SU-DHL-6 (cell line): ENCODE data around the gene ZNF592.

Experiments
- H2AFZ ChIP-seq: fragments of 200-600 bp; sonication (generic); 2 replicates; pipeline ENCODE4 v1.6.1; 2014; ENCODE audit warnings: low read depth, mild to moderate bottlenecking, moderate library complexity, mixed read lengths, antibody characterized with exemption, low read length; ENCODE audit not compliant: severe bottlenecking
- H3F3A ChIP-seq: fragments of 200-600 bp; shearing (Covaris generic); 2 replicates; pipeline ENCODE4 v1.6.0; 2016; ENCODE audit warnings: antibody characterized with exemption, mild to moderate bottlenecking; ENCODE audit not compliant: insufficient read depth
- H3K27ac ChIP-seq: fragments of 200-600 bp; sonication (generic); 2 replicates; pipeline ENCODE4 v1.5.1; 2016; ENCODE audit warnings: low read depth, mild to moderate bottlenecking, low read length, moderate library complexity, mixed read lengths
- H3K27me3 ChIP-seq: fragments of 200-600 bp; sonication (generic), shearing (Covaris generic); 2 replicates; pipeline ENCODE4 v1.6.0; 2014; ENCODE audit warnings: mild to moderate bottlenecking, low read length
- H3K36me3 ChIP-seq: fragments of 200-600 bp; sonication (generic); 2 replicates; pipeline ENCODE4 v1.6.1; 2014; ENCODE audit warnings: mild to moderate bottlenecking, low read length, mixed read lengths
- H3K4me2 ChIP-seq: fragments of 300-600, 200-600 bp; shearing (Covaris generic), sonication (generic); 2 replicates; pipeline ENCODE4 v1.6.0; 2014; ENCODE audit warnings: low read length, low read depth, mild to moderate bottlenecking; ENCODE audit not compliant: poor library complexity, severe bottlenecking
- H3K4me3 ChIP-seq: fragments of 200-600 bp; sonication (generic); 2 replicates; pipeline ENCODE4 v1.5.1; 2014; ENCODE audit warnings: antibody characterized with exemption, low read length, mild to moderate bottlenecking, mixed read lengths; ENCODE audit not compliant: insufficient read depth, poor library complexity, severe bottlenecking
- H3K79me2 ChIP-seq: fragments of 200-600 bp; sonication (generic); 2 replicates; pipeline ENCODE4 v1.6.1; 2014; ENCODE audit warnings: mild to moderate bottlenecking, low read length, moderate library complexity; ENCODE audit not compliant: insufficient read depth
- H3K9ac ChIP-seq: fragments of 200-600 bp; sonication (generic); 2 replicates; pipeline ENCODE4 v1.7.0; 2014; ENCODE audit warnings: mild to moderate bottlenecking, low read length
- H3K9me2 ChIP-seq: fragments of 200-600 bp; sonication (generic); replicated peaks from 2 replicates; pipeline ENCODE4 v1.6.1; 2014; ENCODE audit warnings: low read length; ENCODE audit not compliant: insufficient read depth
- H3K9me3 ChIP-seq: fragments of 200-600 bp; sonication (generic); 2 replicates; pipeline ENCODE4 v1.6.1; 2014; ENCODE audit warnings: low read length, mixed read lengths; ENCODE audit not compliant: insufficient read depth
- H4K20me1 ChIP-seq: fragments of 200-600 bp; sonication (generic); 2 replicates; pipeline ENCODE4 v1.6.1; 2014; ENCODE audit warnings: low read depth, mild to moderate bottlenecking, antibody characterized with exemption, low read length, moderate library complexity, mixed read lengths
- EZH2phosphoT487 ChIP-seq: fragments of 200-600 bp; sonication (generic), shearing (Covaris generic); conservative IDR thresholded peaks from 2 replicates; pipeline ENCODE4 v1.6.1; 2018; ENCODE audit warnings: mild to moderate bottlenecking, antibody characterized with exemption, low read length, moderate library complexity, mixed read lengths
- TF ChIP-seq, protein P1 (sequence below): fragments of 200-600 bp; sonication (generic); IDR thresholded peaks from one replicate; pipeline ENCODE4 v1.5.1; 2017; ENCODE audit warnings: antibody characterized with exemption, mild to moderate bottlenecking, low read length, moderate library complexity; ENCODE audit not compliant: insufficient read depth, poor library complexity, severe bottlenecking

The ZNF592 gene

DNA sequence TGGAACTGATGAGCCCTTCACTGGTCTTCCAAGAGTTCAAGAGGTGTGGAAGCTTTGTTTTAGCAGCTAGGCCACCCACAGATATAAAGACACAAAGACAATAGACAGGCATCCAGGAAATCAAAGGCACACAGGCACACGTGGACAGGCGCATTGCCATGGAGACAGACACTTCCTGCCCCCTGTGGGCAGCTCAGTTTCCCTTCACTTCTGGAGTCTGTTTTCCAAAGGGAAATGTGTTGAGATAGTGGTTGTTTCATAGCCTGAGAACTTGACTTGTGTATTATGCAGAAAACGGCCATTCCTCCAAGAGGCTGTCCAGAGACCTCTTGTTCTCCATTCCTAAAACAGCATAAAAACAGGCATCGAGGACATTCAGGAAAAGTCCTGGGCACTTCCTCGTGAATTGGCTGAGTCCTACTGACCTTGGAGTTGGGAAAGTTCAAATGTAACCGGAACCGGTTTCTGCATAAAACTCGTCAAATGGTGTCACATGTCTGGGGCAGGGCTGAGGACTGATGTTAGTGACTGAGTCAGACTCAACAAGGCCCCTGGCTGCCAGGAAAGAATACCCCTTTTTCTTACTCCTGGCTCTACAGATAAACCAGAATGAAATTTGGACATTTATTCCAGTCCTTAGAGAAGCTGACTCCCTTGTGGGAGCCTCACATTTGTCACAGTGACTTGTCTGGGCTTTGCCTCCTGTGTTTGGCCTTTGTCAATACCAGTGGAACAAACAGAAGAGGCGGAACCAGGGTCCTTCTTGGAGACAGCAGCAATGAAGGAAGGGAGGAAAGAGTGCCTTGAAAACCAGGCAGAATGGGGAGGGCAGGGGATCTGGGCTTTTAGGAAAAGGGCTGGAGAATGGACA, 70.1 kb downstream of the ZNF592 start:
- Histone ChIP-seq H3K4me2 (no peak overlapping the region), H3K4me3 (no peak overlapping the region), H3K79me2 (no peaks in the 10 kb centered on the region)

DNA sequence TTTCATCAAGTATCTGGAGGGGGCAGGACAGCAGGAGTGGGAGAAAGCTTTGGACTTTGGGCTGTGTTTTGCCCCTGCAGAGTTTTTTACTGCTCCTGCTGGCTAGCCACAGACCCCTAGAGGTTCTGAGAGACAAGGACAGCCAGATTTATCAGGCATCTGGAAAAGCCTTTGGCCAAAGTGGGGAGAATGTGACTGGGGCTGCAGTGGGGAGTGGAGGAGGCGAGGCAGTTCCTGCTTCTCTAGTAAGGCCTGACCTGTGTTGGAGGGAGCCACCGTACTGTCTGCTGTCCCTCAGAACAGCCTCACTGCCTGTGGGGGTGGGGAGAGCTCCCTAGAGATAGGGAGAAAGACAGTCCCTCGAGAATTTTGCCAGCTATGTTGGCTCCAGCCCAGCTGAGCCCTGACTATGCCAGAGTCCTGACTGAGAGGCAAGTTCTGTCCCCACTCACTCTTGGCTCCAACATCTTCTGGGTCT, 70.9 kb downstream of the ZNF592 start:
- H3F3A ChIP-seq: no peaks in the 10 kb centered on the region
- no peak overlapping the region for H3K27ac ChIP-seq
- no peak overlapping the region for H3K9ac ChIP-seq
- H4K20me1 ChIP-seq: no peaks in the 10 kb centered on the region
- H3K4me3 ChIP-seq: no peak overlapping the region
- no peaks in the 10 kb centered on the region for H3K36me3 ChIP-seq
- no peaks in the 10 kb centered on the region for H3K79me2 ChIP-seq
- H3K9me3 ChIP-seq: no peaks in the 10 kb centered on the region
- H3K27me3 ChIP-seq: no peaks in the 10 kb centered on the region
- no peak overlapping the region for H3K4me2 ChIP-seq
- no peak overlapping the region for H2AFZ ChIP-seq
- no peaks in the 10 kb centered on the region for H3K9me2 ChIP-seq
- TF ChIP-seq EZH2phosphoT487: no peak

More for the DNA sequence above, 70.1 kb downstream of the ZNF592 start:
- Histone ChIP-seq H3K27me3 (no peaks in the 10 kb centered on the region), H3F3A (no peaks in the 10 kb centered on the region), H2AFZ (no peak overlapping the region), H3K9ac (no peak overlapping the region), H4K20me1 (no peaks in the 10 kb centered on the region), H3K27ac (no peak overlapping the region), H3K36me3 (no peaks in the 10 kb centered on the region), H3K9me2 (no peaks in the 10 kb centered on the region), H3K9me3 (no peaks in the 10 kb centered on the region)
- no peak for TF ChIP-seq EZH2phosphoT487
- TF ChIP-seq, protein P1, sequence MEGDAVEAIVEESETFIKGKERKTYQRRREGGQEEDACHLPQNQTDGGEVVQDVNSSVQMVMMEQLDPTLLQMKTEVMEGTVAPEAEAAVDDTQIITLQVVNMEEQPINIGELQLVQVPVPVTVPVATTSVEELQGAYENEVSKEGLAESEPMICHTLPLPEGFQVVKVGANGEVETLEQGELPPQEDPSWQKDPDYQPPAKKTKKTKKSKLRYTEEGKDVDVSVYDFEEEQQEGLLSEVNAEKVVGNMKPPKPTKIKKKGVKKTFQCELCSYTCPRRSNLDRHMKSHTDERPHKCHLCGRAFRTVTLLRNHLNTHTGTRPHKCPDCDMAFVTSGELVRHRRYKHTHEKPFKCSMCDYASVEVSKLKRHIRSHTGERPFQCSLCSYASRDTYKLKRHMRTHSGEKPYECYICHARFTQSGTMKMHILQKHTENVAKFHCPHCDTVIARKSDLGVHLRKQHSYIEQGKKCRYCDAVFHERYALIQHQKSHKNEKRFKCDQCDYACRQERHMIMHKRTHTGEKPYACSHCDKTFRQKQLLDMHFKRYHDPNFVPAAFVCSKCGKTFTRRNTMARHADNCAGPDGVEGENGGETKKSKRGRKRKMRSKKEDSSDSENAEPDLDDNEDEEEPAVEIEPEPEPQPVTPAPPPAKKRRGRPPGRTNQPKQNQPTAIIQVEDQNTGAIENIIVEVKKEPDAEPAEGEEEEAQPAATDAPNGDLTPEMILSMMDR: no peak

DNA sequence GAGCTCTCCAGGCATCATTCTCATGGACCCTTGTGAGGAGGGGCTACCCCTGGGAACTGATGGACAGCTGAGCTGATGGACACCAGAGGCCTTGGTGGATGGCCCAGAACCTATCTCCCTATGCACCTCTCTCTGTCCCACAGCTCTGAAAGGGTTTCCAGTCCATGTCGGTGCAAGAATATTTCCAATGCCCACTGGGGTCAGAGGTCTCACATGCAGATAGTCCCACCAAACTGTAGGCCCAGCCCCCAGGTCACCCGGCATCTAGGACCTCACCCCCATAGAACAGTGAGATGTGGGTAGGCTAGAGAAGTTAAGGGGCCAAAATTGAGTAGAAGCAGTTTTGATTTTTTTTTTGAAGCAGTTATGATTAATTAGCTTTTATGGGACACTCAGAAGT, 71.4 kb downstream of the ZNF592 start:
- no peak for TF ChIP-seq EZH2phosphoT487
- TF ChIP-seq, protein P1: no peak
- H3K36me3 ChIP-seq: no peaks in the 10 kb centered on the region
- H3K27ac ChIP-seq: no peak overlapping the region
- H3K4me2 ChIP-seq: no peak overlapping the region
- H3K9ac ChIP-seq: no peak overlapping the region
- no peaks in the 10 kb centered on the region for H3K27me3 ChIP-seq
- H3K4me3 ChIP-seq: no peak overlapping the region
- H2AFZ ChIP-seq: no peak overlapping the region
- no peaks in the 10 kb centered on the region for H4K20me1 ChIP-seq
- no peaks in the 10 kb centered on the region for H3K79me2 ChIP-seq
- no peaks in the 10 kb centered on the region for H3F3A ChIP-seq
- H3K9me3 ChIP-seq: no peaks in the 10 kb centered on the region
- no peaks in the 10 kb centered on the region for H3K9me2 ChIP-seq

DNA sequence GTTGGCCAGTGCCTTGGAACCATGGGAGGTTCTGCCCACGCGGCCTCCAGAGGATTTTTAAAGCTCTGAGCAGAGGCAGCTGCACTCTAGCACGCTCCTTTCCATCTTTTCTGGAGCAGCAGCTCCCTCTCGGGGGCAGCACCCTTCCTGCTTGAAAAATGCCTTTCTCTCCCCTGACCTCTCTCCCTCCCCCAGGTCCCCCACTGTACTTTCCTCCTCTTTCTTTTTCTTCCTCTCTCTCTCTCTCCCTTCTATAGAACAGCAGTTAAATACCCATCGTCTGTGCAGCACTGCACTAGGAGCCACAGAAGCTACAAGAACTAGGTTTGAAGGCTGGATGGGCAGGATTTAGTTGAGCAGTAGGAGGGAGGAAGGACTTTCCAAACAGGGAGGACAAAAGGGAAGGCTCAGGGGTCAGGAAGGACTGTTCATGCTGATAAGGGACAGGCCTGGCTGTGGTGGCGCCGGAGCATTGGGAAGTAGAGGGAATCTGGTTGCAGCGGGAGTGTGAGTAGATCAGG, 73.2 kb downstream of the ZNF592 start:
- H3K27ac ChIP-seq: no peak overlapping the region
- H3K4me2 ChIP-seq: no peak overlapping the region
- H3F3A ChIP-seq: no peaks in the 10 kb centered on the region
- H3K79me2 ChIP-seq: no peaks in the 10 kb centered on the region
- no peaks in the 10 kb centered on the region for H3K36me3 ChIP-seq
- H3K9ac ChIP-seq: no peak overlapping the region
- H2AFZ ChIP-seq: no peak overlapping the region
- TF ChIP-seq EZH2phosphoT487: no peak
- TF ChIP-seq, protein P1: no peak
- no peaks in the 10 kb centered on the region for H3K27me3 ChIP-seq
- no peaks in the 10 kb centered on the region for H3K9me2 ChIP-seq
- no peaks in the 10 kb centered on the region for H4K20me1 ChIP-seq
- H3K4me3 ChIP-seq: no peak overlapping the region
- no peaks in the 10 kb centered on the region for H3K9me3 ChIP-seq
